Progenitor cell of endocrine pancreas (in vitro differentiated cells): ENCODE measurements around the gene FHL1. TPM values are rescaled to one million over a fixed set of nuclear protein-coding genes. Genes with fewer than 3 reads are reported as not detected.

Source experiments
- DNase-seq: peaks from one replicate; pipeline ENCODE4 v3.0.0; 2021; ENCODE audit warnings: low spot score; ENCODE audit not compliant: unreplicated experiment
- H3K27ac Mint-ChIP-seq: 2 replicates; pipeline ENCODE4 v1.8.0; 2021; ENCODE audit warnings: mild to moderate bottlenecking, moderate library complexity, mixed read lengths
- H3K27me3 Mint-ChIP-seq: 2 replicates; pipeline ENCODE4 v1.8.0; 2021; ENCODE audit warnings: mixed read lengths
- H3K36me3 Mint-ChIP-seq: 2 replicates; pipeline ENCODE4 v1.8.0; 2022; ENCODE audit warnings: mixed read lengths; ENCODE audit not compliant: insufficient read depth
- H3K4me1 Mint-ChIP-seq: 2 replicates; pipeline ENCODE4 v1.8.0; 2021; ENCODE audit warnings: low read depth, mixed read lengths
- H3K4me3 Mint-ChIP-seq: 2 replicates; pipeline ENCODE4 v1.8.0; 2021; ENCODE audit warnings: low read depth, mild to moderate bottlenecking, moderate library complexity, mixed read lengths
- H3K9me3 Mint-ChIP-seq: 2 replicates; pipeline ENCODE4 v1.8.0; 2021; ENCODE audit warnings: low read depth, mixed read lengths
- CTCF ChIP-seq: fragments of 200-600 bp; sonication (generic); IDR thresholded peaks from one replicate; pipeline ENCODE4 v1.5.0; 2021; ENCODE audit warnings: antibody characterized with exemption, mild to moderate bottlenecking; ENCODE audit not compliant: unreplicated experiment
- total RNA-seq: library from RNA; stranded (reverse); gene quantifications from 2 replicates; pipeline ENCODE4 v1.2.1, GENCODE V29; 2021

FHL1 gene
- total RNA-seq, 1 donor from 2014 or later: 3.0 TPM

DNA sequence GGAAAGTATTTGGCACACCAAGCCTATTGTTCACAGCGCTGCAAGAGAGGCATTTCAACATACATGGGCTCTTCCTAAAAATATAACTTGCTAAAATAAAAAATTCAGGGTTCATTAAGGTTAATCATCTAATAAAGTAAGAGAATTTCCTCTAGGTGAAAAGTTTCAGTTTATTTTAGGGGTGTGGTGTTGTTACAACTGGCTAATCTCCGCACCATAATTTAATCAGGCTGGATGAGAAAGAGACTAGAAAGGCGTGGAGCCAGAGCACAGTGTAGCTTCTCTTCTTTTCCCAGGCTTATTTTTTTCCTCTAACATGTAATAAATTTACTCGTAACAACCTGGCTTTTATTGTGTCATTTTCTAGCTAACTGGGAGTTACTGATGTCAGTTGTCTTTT lies 47.9 kb downstream of the FHL1 start:
- Mint-ChIP-seq H3K4me1 (no peaks in the 10 kb centered on the region), H3K27me3 (no peaks in the 10 kb centered on the region), H3K4me3 (no peak overlapping the region), H3K27ac (no peak overlapping the region), H3K9me3 (peaks cover 29% of the 10 kb centered on the region), H3K36me3 (no peaks in the 10 kb centered on the region)
- TF ChIP-seq CTCF: no peak
- no peak for DNase-seq

- H3K27me3 Mint-ChIP-seq: no peaks in the 10 kb centered on the region
- H3K4me1 Mint-ChIP-seq: no peaks in the 10 kb centered on the region
- no peak overlapping the region for H3K4me3 Mint-ChIP-seq
- no peak for TF ChIP-seq CTCF
- peaks cover 34% of the 10 kb centered on the region for H3K9me3 Mint-ChIP-seq
- no peak for DNase-seq
- peaks cover 2% of the 10 kb centered on the region for H3K36me3 Mint-ChIP-seq
- H3K27ac Mint-ChIP-seq: no peak overlapping the region
Measured at GRCh38 chrX:136196691-136197155, 49.4 kb downstream of the FHL1 start.

- no peak overlapping the region for H3K27ac Mint-ChIP-seq
- peaks cover 29% of the 10 kb centered on the region for H3K9me3 Mint-ChIP-seq
- TF ChIP-seq CTCF: no peak
- H3K4me3 Mint-ChIP-seq: no peak overlapping the region
- peaks cover 2% of the 10 kb centered on the region for H3K4me1 Mint-ChIP-seq
- no peak for DNase-seq
- no peaks in the 10 kb centered on the region for H3K27me3 Mint-ChIP-seq
- peaks cover 2% of the 10 kb centered on the region for H3K36me3 Mint-ChIP-seq
Measured at GRCh38 chrX:136198010-136198409, 50.7 kb downstream of the FHL1 start.

DNA sequence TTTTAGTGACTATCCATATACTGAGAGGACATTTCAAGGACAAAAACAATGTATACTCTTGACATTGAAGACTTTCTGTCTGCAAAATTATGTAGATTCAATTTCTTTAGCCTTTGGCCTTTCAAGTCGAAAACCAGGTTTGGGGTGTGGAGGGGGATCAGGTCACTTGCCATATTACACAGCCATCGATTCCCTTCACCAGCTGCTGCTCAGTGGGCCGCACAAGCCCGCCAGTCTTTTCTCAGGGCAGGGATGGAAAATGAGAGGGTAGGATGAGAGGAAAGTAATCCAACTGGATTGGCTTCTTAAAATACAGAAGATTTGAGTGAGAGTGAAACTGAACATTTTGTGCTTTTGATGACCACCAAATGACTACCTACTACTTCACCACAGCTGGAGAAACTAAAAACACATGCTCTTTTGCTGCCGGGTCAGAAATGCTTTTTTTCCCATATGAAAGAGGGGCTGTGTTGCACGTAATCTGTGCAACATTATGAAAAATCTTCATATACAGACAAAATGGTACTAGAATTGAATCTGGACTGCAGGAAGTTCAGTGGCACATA lies 51.4 kb downstream of the FHL1 start:
- Mint-ChIP-seq H3K27me3 (no peaks in the 10 kb centered on the region), H3K36me3 (peaks cover 2% of the 10 kb centered on the region), H3K27ac (no peak overlapping the region), H3K9me3 (peaks cover 24% of the 10 kb centered on the region), H3K4me1 (peaks cover 5% of the 10 kb centered on the region), H3K4me3 (no peak overlapping the region)
- DNase-seq: no peak
- no peak for TF ChIP-seq CTCF

GRCh38 chrX:136199365-136199764 lies 52.0 kb downstream of the FHL1 start:
- no peak overlapping the region for H3K27ac Mint-ChIP-seq
- peaks cover 5% of the 10 kb centered on the region for H3K4me1 Mint-ChIP-seq
- H3K4me3 Mint-ChIP-seq: no peak overlapping the region
- H3K27me3 Mint-ChIP-seq: no peaks in the 10 kb centered on the region
- TF ChIP-seq CTCF: no peak
- no peak for DNase-seq
- peaks cover 2% of the 10 kb centered on the region for H3K36me3 Mint-ChIP-seq
- H3K9me3 Mint-ChIP-seq: peaks cover 21% of the 10 kb centered on the region
